ENCODE data around the gene ANXA4.

ANXA4 gene

DNA sequence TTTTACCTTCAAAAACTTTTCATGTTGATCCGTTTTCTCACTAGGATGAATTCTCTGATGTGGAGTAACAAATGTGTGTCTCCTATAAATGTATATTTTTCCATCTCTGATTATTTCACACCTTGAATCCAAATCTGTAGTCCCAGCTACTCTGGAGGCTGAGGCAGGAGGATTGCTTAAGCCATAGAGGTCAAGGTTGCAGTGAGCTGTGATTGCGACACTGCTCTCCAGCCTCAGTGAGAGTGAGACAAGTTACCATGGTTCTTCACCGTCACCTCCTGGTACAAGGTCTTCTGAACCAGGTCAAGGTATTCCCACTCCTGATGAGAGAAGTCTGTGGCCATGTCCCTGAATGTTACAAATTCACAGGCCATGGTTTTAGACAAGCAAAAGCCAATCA is 102.6 kb downstream of the ANXA4 start:
- DNase-seq (ENCODE audit: low read depth in 2 of 2), result no peak

- DNase-seq (ENCODE audit: low read depth in 2 of 2), result no peak
These were observed 104.5 kb downstream of the ANXA4 start for GRCh38 chr2:69846182-69847067.

DNA sequence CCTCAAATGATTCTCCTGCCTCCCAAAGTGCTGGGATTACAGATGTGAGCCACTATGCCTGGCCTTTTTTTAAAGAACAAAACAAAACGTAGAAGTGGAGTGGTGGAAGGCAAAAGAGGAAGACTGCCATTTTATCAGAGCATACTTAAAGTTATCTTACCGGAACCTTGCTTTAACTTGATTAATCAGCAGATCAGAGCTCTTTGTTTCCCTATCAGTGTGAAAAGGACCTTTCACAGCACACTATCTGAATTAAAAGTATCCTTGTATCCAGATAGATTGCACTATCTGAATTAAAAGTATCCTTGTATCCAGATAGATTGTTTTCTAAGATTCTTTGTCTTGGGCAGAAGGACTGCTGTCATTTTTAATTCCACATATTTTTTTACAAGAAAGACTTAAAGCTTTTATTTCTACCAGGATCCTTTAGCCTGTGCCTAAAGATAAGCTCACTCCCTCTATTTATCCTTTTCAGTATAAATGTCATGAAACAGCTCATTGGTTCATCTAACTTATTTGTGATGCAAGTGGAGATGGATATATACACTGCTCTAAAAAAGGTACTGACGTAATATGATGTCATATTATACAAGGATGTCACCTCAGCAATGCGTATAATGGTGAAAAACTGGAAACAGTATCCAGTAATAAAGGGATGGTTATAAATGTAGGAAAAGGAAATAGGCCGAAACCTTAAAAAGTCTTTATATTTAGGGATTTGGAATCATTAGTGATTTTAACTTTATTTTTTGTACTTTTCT is 105.3 kb downstream of the ANXA4 start:
- no peak for DNase-seq (ENCODE audit: low read depth in 2 of 2)

DNA sequence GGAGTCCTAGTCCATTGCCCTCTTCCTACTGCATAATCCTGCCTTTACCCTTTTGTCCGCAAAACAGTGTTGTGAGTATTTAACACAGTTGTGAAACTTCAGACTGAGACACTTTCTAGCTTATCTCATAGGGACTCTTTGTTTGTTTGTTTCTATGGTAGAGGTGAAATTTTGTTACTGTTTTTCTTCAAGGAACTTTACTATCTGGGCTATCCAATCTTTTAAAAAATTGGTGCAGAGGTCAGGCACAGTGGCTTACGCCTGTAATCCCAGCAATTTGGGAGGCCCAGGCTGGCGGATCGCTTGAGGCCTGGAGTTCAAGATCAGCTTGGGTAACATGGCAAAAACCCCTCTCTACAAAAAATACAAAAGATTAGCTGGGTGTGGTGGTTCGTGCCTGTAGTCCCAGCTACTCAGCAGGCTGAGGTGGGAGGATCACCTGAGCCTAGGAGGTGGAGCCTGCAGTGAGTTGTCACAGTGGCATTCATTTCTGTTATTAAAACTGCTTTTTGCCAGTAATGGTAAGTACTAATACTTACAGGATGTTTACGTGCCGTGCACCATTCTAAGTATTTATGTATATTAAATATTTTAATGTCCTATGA is 106.4 kb downstream of the ANXA4 start:
- DNase-seq (ENCODE audit: low read depth in 2 of 2), result no peak

DNA sequence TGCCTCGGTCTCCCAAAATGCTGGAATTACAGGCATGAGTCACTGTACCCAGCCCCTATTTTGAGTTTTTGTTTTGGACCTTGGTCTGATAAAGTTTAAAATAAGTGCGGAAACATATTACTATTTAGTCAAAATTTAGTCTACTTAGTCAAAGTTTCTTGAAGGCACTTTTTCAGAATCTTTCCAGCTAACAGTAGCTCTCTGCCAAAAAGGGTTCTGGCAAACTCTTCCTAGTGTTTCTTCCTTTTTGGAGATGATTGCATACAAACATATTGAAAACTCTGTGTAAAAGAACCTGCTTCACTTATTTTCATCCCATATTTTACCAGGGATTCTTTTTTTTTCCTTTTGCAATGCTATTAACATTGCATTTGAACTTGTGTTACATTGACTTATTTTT is 116.3 kb downstream of the ANXA4 start:
- DNase-seq (ENCODE audit: low read depth in 2 of 2), result no peak

GRCh38 chr2:69863298-69863697 is 121.4 kb downstream of the ANXA4 start:
- no peak for DNase-seq (ENCODE audit: low read depth in 2 of 2)

Measured in fibroblast of skin of left biceps (primary cell).